Thyroid gland (tissue), 4 donors: Measurements from ENCODE around the gene SOX4. TPM values are rescaled to one million over a fixed set of nuclear protein-coding genes. Genes with fewer than 3 reads are reported as not detected.
A peak's percentile ranks its signal among the peaks of the same experiment; 100 is the strongest.

Experiments used
- DNase-seq, 2 donors: peaks; one replicate each; pipeline ENCODE4 v3.0.0-alpha.2; 2019
- H3K27ac ChIP-seq, 3 donors: fragments of 200-600 bp; sonication (generic); 1 replicate in 2 of 3; 2 replicates in 1 of 3; pipeline ENCODE4 v1.5.1; 2016 to 2019; ENCODE audit warnings: mild to moderate bottlenecking in 1 of 3, moderate library complexity in 1 of 3
- H3K27me3 ChIP-seq: fragments of 200-600 bp; sonication (generic); one replicate; pipeline ENCODE4 v1.5.1; 2019
- H3K36me3 ChIP-seq, 2 donors: fragments of 200-600 bp; sonication (generic); one replicate each; pipeline ENCODE4 v1.5.1; 2016 to 2019
- H3K4me1 ChIP-seq, 2 donors: fragments of 200-600 bp; sonication (generic); one replicate each; pipeline ENCODE4 v1.5.1; 2017 to 2019
- H3K4me3 ChIP-seq, 3 donors: fragments of 200-600 bp; sonication (generic); replicated peaks in 1 of 3; 1 replicate in 2 of 3; 2 replicates in 1 of 3; pipeline ENCODE4 v1.5.1; 2016; ENCODE audit warnings: mild to moderate bottlenecking in 1 of 3
- H3K9me3 ChIP-seq: fragments of 200-600 bp; sonication (generic); one replicate; pipeline ENCODE4 v1.5.1; 2017
- CTCF ChIP-seq, 6 experiments: fragments of 200-600 bp in 3 of 6; fragments of 450-650 bp in 3 of 6; sonication (generic) in 3 of 6; IDR thresholded peaks; one replicate each; pipeline ENCODE4 v1.5.1; 2016 to 2019; ENCODE audit warnings: antibody characterized with exemption in 6 of 6, mild to moderate bottlenecking in 2 of 6, inconsistent platforms in 1 of 6, moderate library complexity in 1 of 6
- POLR2A ChIP-seq, 2 donors: fragments of 450-650 bp; IDR thresholded peaks; one replicate each; pipeline ENCODE4 v1.6.1; 2017; ENCODE audit warnings: antibody characterized with exemption in 2 of 2, mild to moderate bottlenecking in 2 of 2, moderate library complexity in 1 of 2
- WGBS, 2 donors: methylation state at CpG; one replicate each; pipeline ENCODE4 v1.1.5; 2017; 5-methylcytosine and 5-hydroxymethylcytosine counted together
- intact Hi-C: fragments of 100-400 bp; cut with DNase I; formaldehyde crosslinking; loops from one replicate; pipeline ENCODE4 v1.15.1; 2023
- total RNA-seq, 4 donors: library from RNA; depleted of rRNA; stranded (reverse); fragments of >200 nt; gene quantifications; one replicate each; pipeline ENCODE4 v1.2.3, GENCODE V29; 2016

The SOX4 gene
- total RNA-seq, 4 donors from 2014 or later = 10.8 to 20.7 (median 14.7) TPM

DNA sequence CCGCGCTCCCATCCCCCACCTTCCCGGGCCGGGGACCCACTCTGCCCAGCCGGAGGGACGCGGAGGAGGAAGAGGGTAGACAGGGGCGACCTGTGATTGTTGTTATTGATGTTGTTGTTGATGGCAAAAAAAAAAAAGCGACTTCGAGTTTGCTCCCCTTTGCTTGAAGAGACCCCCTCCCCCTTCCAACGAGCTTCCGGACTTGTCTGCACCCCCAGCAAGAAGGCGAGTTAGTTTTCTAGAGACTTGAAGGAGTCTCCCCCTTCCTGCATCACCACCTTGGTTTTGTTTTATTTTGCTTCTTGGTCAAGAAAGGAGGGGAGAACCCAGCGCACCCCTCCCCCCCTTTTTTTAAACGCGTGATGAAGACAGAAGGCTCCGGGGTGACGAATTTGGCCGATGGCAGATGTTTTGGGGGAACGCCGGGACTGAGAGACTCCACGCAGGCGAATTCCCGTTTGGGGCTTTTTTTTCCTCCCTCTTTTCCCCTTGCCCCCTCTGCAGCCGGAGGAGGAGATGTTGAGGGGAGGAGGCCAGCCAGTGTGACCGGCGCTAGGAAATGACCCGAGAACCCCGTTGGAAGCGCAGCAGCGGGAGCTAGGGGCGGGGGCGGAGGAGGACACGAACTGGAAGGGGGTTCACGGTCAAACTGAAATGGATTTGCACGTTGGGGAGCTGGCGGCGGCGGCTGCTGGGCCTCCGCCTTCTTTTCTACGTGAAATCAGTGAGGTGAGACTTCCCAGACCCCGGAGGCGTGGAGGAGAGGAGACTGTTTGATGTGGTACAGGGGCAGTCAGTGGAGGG, 2.8 kb downstream of the SOX4 start:
- 1% methylated on average over 43 of the region's 43 CpGs for WGBS, 2 donors
- H3K4me1 ChIP-seq = peaks cover 7 to 11% of the 10 kb centered on the region in 2 donors
- no peaks in the 10 kb centered on the region for H3K9me3 ChIP-seq
- no peaks in the 10 kb centered on the region for H3K27me3 ChIP-seq
- H3K36me3 ChIP-seq = no peaks in the 10 kb centered on the region
- DNase-seq = peak; percentile 49 to 64
- intact Hi-C loops = loop anchor here (10.0 kb wide), 1 partner anchor 548 kb away; no protein-coding TSS in a partner anchor
- H3K27ac ChIP-seq = peak overlapping the region; percentile 48 to 97 (median 96)
- peak in 1 of 2 donors; percentile 54 for TF ChIP-seq POLR2A (IDR thresholded peaks at IDR 0.05)
- no peak for TF ChIP-seq CTCF (IDR thresholded peaks at IDR 0.05)
- H3K4me3 ChIP-seq = peak overlapping the region; percentile 24 to 67 (median 62)

- H3K4me3 ChIP-seq = peak overlapping the region in 2 of 3 donors; percentile 62 to 67
- peaks cover 7 to 11% of the 10 kb centered on the region in 2 donors for H3K4me1 ChIP-seq
- intact Hi-C loops = loop anchor here (10.0 kb wide), 1 partner anchor 548 kb away; no protein-coding TSS in a partner anchor
- no peaks in the 10 kb centered on the region for H3K27me3 ChIP-seq
- 6% methylated on average over 14 of the region's 14 CpGs for WGBS, 2 donors
- H3K9me3 ChIP-seq = no peaks in the 10 kb centered on the region
- H3K36me3 ChIP-seq = no peaks in the 10 kb centered on the region
- TF ChIP-seq CTCF (IDR thresholded peaks at IDR 0.05) (peak in 4 of 6 experiments; percentile 22 to 66 (median 64)), POLR2A (IDR thresholded peaks at IDR 0.05) (no peak)
- H3K27ac ChIP-seq = peak overlapping the region; percentile 48 to 97 (median 96)
- no peak for DNase-seq
Observed at GRCh38 chr6:21596949-21597682, 3.6 kb downstream of the SOX4 start.

- H3K4me1 ChIP-seq = peaks cover 7 to 11% of the 10 kb centered on the region in 2 donors
- intact Hi-C loops = loop anchor here (10.0 kb wide), 1 partner anchor 547 kb away; no protein-coding TSS in a partner anchor
- H3K27ac ChIP-seq = no peak overlapping the region
- H3K4me3 ChIP-seq = peak overlapping the region in 2 of 3 donors; percentile 23 to 67
- DNase-seq = peak; percentile 11 to 27
- TF ChIP-seq POLR2A (IDR thresholded peaks at IDR 0.05) (no peak), CTCF (IDR thresholded peaks at IDR 0.05) (no peak)
- WGBS, 2 donors = 16 to 19% methylated on average over 14 of the region's 14 CpGs
- H3K36me3 ChIP-seq = no peaks in the 10 kb centered on the region
- no peaks in the 10 kb centered on the region for H3K9me3 ChIP-seq
- no peaks in the 10 kb centered on the region for H3K27me3 ChIP-seq
Observed at GRCh38 chr6:21597801-21598673, 4.5 kb downstream of the SOX4 start.

- H3K36me3 ChIP-seq = no peaks in the 10 kb centered on the region
- intact Hi-C loops = loop anchor here (10.0 kb wide), 1 partner anchor 546 kb away; no protein-coding TSS in a partner anchor
- peaks cover 7 to 11% of the 10 kb centered on the region in 2 donors for H3K4me1 ChIP-seq
- no peak for TF ChIP-seq POLR2A (IDR thresholded peaks at IDR 0.05)
- TF ChIP-seq CTCF (IDR thresholded peaks at IDR 0.05) = no peak
- DNase-seq = no peak
- H3K4me3 ChIP-seq = no peak overlapping the region
- H3K27me3 ChIP-seq = no peaks in the 10 kb centered on the region
- H3K27ac ChIP-seq = no peak overlapping the region
- 48 to 59% methylated on average over 3 of the region's 3 CpGs for WGBS, 2 donors
- no peaks in the 10 kb centered on the region for H3K9me3 ChIP-seq
Observed at GRCh38 chr6:21598674-21599023, 5.1 kb downstream of the SOX4 start.
